ENCODE results near the gene COL25A1. TPM values are rescaled to one million over a fixed set of nuclear protein-coding genes. Genes with fewer than 3 reads are reported as not detected.
"Not testable (repeated sequence)": the region's sequence is repeated elsewhere in the genome, so short reads cannot be mapped to it uniquely, and the experiment has no call there.

The COL25A1 gene
- polyA plus RNA-seq, 3 donors: 13.6 to 18.1 (median 14.4) TPM

- no peak for DNase-seq
These were observed 177.4 kb downstream of the COL25A1 start for GRCh38 chr4:109125084-109125483.

- no peak for DNase-seq
These were observed 178.5 kb downstream of the COL25A1 start for GRCh38 chr4:109123951-109124350.

- DNase-seq: no peak
These were observed 180.9 kb downstream of the COL25A1 start for GRCh38 chr4:109121561-109121960.

- DNase-seq: no peak
These were observed 182.6 kb downstream of the COL25A1 start for GRCh38 chr4:109119852-109120251.

- no peak for DNase-seq
These were observed 183.8 kb downstream of the COL25A1 start for GRCh38 chr4:109118635-109119034.

GRCh38 chr4:109114501-109114900, 188.0 kb downstream of the COL25A1 start:
- DNase-seq: no peak

GRCh38 chr4:109113521-109113920, 188.9 kb downstream of the COL25A1 start:
- no peak for DNase-seq

- DNase-seq: no peak
These were observed 191.4 kb downstream of the COL25A1 start for GRCh38 chr4:109111031-109111430.

- not testable (repeated sequence) for DNase-seq
These were observed 194.2 kb downstream of the COL25A1 start for GRCh38 chr4:109108215-109108614.

- DNase-seq: no peak
These were observed 208.4 kb downstream of the COL25A1 start for GRCh38 chr4:109094056-109094455.

- no peak for DNase-seq
These were observed 210.6 kb downstream of the COL25A1 start for GRCh38 chr4:109091727-109092409.

GRCh38 chr4:109083911-109084310, 218.5 kb downstream of the COL25A1 start:
- DNase-seq: no peak

GRCh38 chr4:109079731-109080130, 222.7 kb downstream of the COL25A1 start:
- DNase-seq: no peak

GRCh38 chr4:109079201-109079600, 223.3 kb downstream of the COL25A1 start:
- DNase-seq: no peak

GRCh38 chr4:109078724-109079123, 223.7 kb downstream of the COL25A1 start:
- peak; percentile 57 for DNase-seq

- no peak for DNase-seq
These were observed 225.0 kb downstream of the COL25A1 start for GRCh38 chr4:109077505-109077904.

GRCh38 chr4:109076709-109077108, 225.7 kb downstream of the COL25A1 start:
- DNase-seq: not testable (repeated sequence)

GRCh38 chr4:109075621-109076020, 226.8 kb downstream of the COL25A1 start:
- DNase-seq: no peak

- no peak for DNase-seq
These were observed 229.9 kb downstream of the COL25A1 start for GRCh38 chr4:109072595-109072994.

GRCh38 chr4:109070677-109071076, 231.8 kb downstream of the COL25A1 start:
- not testable (repeated sequence) for DNase-seq

- no peak for DNase-seq
These were observed 234.8 kb downstream of the COL25A1 start for GRCh38 chr4:109067508-109068235.

GRCh38 chr4:109065006-109065405, 237.5 kb downstream of the COL25A1 start:
- no peak for DNase-seq

GRCh38 chr4:109053257-109053656, 249.2 kb downstream of the COL25A1 start:
- no peak for DNase-seq

GRCh38 chr4:109052821-109053220, 249.6 kb downstream of the COL25A1 start:
- DNase-seq: no peak
